GM12878 (cell line): Measurements from ENCODE around the gene OR2H2. TPM values are rescaled to one million over a fixed set of nuclear protein-coding genes. Genes with fewer than 3 reads are reported as not detected.

ENCODE experiments used
- ATAC-seq: fragments of 200-7000 bp; cut with Tn5 transposase; 3 replicates; pipeline ENCODE4 v1.9.1; 2020; ENCODE audit warnings: mild to moderate bottlenecking, moderate library complexity
- BruUV-seq: library from RNA; stranded (reverse); fragments of 400-500 nt; replicated peaks from 2 replicates; lab custom pipeline; 2021; lab: Mats Ljungman, UMichigan
- CTCF ChIA-PET: fragments of 300-600 bp; sonication (Branson Sonifier 250); formaldehyde crosslinking; extraction: SDS; loops from one replicate; lab custom pipeline; 2021; ENCODE audit warnings: inconsistent platforms; lab: Yijun Ruan, JAX
- POLR2A ChIA-PET: fragments of 350-600 bp; formaldehyde crosslinking; extraction: SDS; loops from one replicate; lab custom pipeline; 2021; ENCODE audit warnings: inconsistent platforms; lab: Charles Lee
- RAD21 ChIA-PET: fragments of 300-600 bp; sonication (Branson Sonifier 250); formaldehyde crosslinking; loops from one replicate; lab custom pipeline; 2023; ENCODE audit warnings: antibody characterized with exemption; ENCODE audit not compliant: unreplicated experiment; lab: Charles Lee
- SMC1A ChIA-PET: fragments of 300-600 bp; sonication (Branson Sonifier 250); formaldehyde crosslinking; loops from one replicate; lab custom pipeline; 2023; ENCODE audit not compliant: unreplicated experiment, uncharacterized antibody; lab: Charles Lee
- DNase-seq: peaks from one replicate; pipeline ENCODE4 v3.0.0-alpha.2; 2011; ENCODE audit warnings: low read depth, low spot score
- FAIRE-seq: peaks from 3 replicates; lab custom pipeline; 2011; peaks lifted over from hg19 to GRCh38; lab: Jason Lieb, UNC
- H2AFZ ChIP-seq: 2 replicates; pipeline ENCODE4 v1.6.0; 2011; ENCODE audit warnings: low read depth, low read length, control low read depth; ENCODE audit not compliant: control insufficient read depth
- H3K27ac ChIP-seq: 2 replicates; pipeline ENCODE4 v1.5.1; 2011; ENCODE audit warnings: control low read depth; ENCODE audit not compliant: control insufficient read depth, insufficient read depth
- H3K27me3 ChIP-seq, 2 experiments: replicated peaks in 1 of 2; 2 replicates each; pipeline versions ENCODE4 v1.6.0 to v1.6.1; 2011; ENCODE audit warnings: low read length in 1 of 2; ENCODE audit not compliant: control insufficient read depth in 2 of 2, insufficient read depth in 2 of 2
- H3K36me3 ChIP-seq, 2 experiments: 2 replicates each; pipeline ENCODE4 v1.5.1; 2011; ENCODE audit warnings: low read length in 1 of 2; ENCODE audit not compliant: control insufficient read depth in 2 of 2, insufficient read depth in 2 of 2
- H3K4me1 ChIP-seq: 2 replicates; pipeline ENCODE4 v1.6.1; 2011; ENCODE audit warnings: mild to moderate bottlenecking, low read length, moderate library complexity, mixed read lengths; ENCODE audit not compliant: control insufficient read depth, insufficient read depth
- H3K4me2 ChIP-seq: 2 replicates; pipeline ENCODE4 v1.6.0; 2011; ENCODE audit warnings: control low read depth; ENCODE audit not compliant: control insufficient read depth, insufficient read depth
- H3K4me3 ChIP-seq: fragments of 200-600 bp; sonication (generic); 2 replicates; pipeline ENCODE4 v1.5.1; 2016
- H3K79me2 ChIP-seq: 2 replicates; pipeline ENCODE4 v1.6.0; 2011; ENCODE audit warnings: low read length; ENCODE audit not compliant: control insufficient read depth, insufficient read depth
- H3K9ac ChIP-seq: 2 replicates; pipeline ENCODE4 v1.8.0; 2011; ENCODE audit warnings: low read length, control low read depth, mixed read lengths; ENCODE audit not compliant: control insufficient read depth, insufficient read depth
- H3K9me3 ChIP-seq: replicated peaks from 3 replicates; pipeline ENCODE4 v1.5.1; 2011; ENCODE audit warnings: mild to moderate bottlenecking, low read length; ENCODE audit not compliant: control insufficient read depth, insufficient read depth
- H4K20me1 ChIP-seq: 2 replicates; pipeline ENCODE4 v1.6.0; 2011; ENCODE audit not compliant: control insufficient read depth, insufficient read depth
- BACH1 ChIP-seq: fragments of 450-650 bp; IDR thresholded peaks from 2 replicates; pipeline ENCODE4 v1.6.1; 2017; ENCODE audit warnings: mild to moderate bottlenecking, borderline replicate concordance
- BRCA1 ChIP-seq: IDR thresholded peaks from 2 replicates; pipeline ENCODE4 v1.6.1; 2011; ENCODE audit warnings: low read depth, low read length, improper control_type of control experiment
- CEBPB ChIP-seq, 2 experiments: fragments of 150-350 bp in 1 of 2; IDR thresholded peaks; 2 replicates each; pipeline ENCODE4 v1.6.1; 2012 to 2014; ENCODE audit warnings: low read depth in 2 of 2, low read length in 2 of 2, borderline replicate concordance in 1 of 2, inconsistent platforms in 1 of 2
- EP300 ChIP-seq, 2 experiments: fragments of 150-350 bp in 1 of 2; IDR thresholded peaks; 2 replicates each; pipeline ENCODE4 v1.6.1; 2011 to 2012; ENCODE audit warnings: low read depth in 2 of 2, low read length in 2 of 2, borderline replicate concordance in 1 of 2, improper control_type of control experiment in 1 of 2, inconsistent platforms in 1 of 2; ENCODE audit not compliant: control insufficient read depth in 1 of 2
- GABPA ChIP-seq: IDR thresholded peaks from 2 replicates; pipeline ENCODE4 v1.6.1; 2014; ENCODE audit warnings: antibody characterized with exemption, low read depth, mild to moderate bottlenecking, inconsistent platforms
- KLF5 ChIP-seq: fragments of 450-650 bp; IDR thresholded peaks from 2 replicates; pipeline ENCODE4 v1.6.1; 2014; ENCODE audit warnings: mild to moderate bottlenecking; ENCODE audit not compliant: partially characterized antibody
- MEF2A ChIP-seq: IDR thresholded peaks from 2 replicates; pipeline ENCODE4 v1.6.1; 2011; ENCODE audit warnings: low read depth, mild to moderate bottlenecking, low read length, moderate library complexity; ENCODE audit not compliant: insufficient read depth
- MTA3 ChIP-seq: IDR thresholded peaks from 2 replicates; pipeline ENCODE4 v1.6.1; 2012; ENCODE audit warnings: low read length, inconsistent platforms, borderline replicate concordance
- MYC ChIP-seq: IDR thresholded peaks from 2 replicates; pipeline ENCODE4 v1.6.1; 2011; ENCODE audit warnings: mild to moderate bottlenecking, low read length, moderate library complexity, inconsistent platforms; ENCODE audit not compliant: insufficient read depth, insufficient replicate concordance, insufficient read length, severe bottlenecking
- NR2F1 ChIP-seq: fragments of 450-650 bp; conservative IDR thresholded peaks from 2 replicates; pipeline ENCODE4 v1.6.1; 2017; ENCODE audit warnings: mild to moderate bottlenecking
- NRF1 ChIP-seq: conservative IDR thresholded peaks from 2 replicates; pipeline ENCODE4 v1.6.1; 2011; ENCODE audit warnings: mild to moderate bottlenecking, low read depth, low read length, improper control_type of control experiment
- POU2F2 ChIP-seq: IDR thresholded peaks from 3 replicates; pipeline ENCODE4 v1.6.1; 2011; ENCODE audit warnings: low read depth, mild to moderate bottlenecking, low read length, borderline replicate concordance
- RFX5 ChIP-seq: IDR thresholded peaks from 2 replicates; pipeline ENCODE4 v1.6.1; 2011; ENCODE audit warnings: low read depth, low read length, improper control_type of control experiment
- SUPT20H ChIP-seq: IDR thresholded peaks from 2 replicates; pipeline ENCODE4 v1.6.1; 2011; ENCODE audit warnings: low read depth, mild to moderate bottlenecking, low read length, moderate library complexity, borderline replicate concordance; ENCODE audit not compliant: control insufficient read depth
- TCF7 ChIP-seq: IDR thresholded peaks from 2 replicates; pipeline ENCODE4 v1.6.1; 2014; ENCODE audit warnings: antibody characterized with exemption, borderline replicate concordance
- ZNF622 ChIP-seq: fragments of 450-650 bp; IDR thresholded peaks from 2 replicates; pipeline ENCODE4 v1.6.1; 2017; ENCODE audit warnings: mild to moderate bottlenecking, inconsistent platforms
- in situ Hi-C: fragments of 300-500 bp; cut with MboI; formaldehyde crosslinking; loops from 9 replicates; pipeline ENCODE4 v1.14.3; 2018; ENCODE audit warnings: mixed read lengths
- intact Hi-C: fragments of 100-400 bp; cut with micrococcal nuclease; formaldehyde crosslinking; loops from one replicate; pipeline ENCODE4 v1.14.2; 2022; ENCODE audit not compliant: unreplicated experiment
- polyA plus RNA-seq, 11 experiments: library from polyadenylated mRNA; depleted of rRNA in 4 of 11; unstranded in 6 of 11; stranded (reverse) in 5 of 11; fragments of >200 nt; fragmentation: Nextera tagmentation in 4 of 11; fragmentation: Illumina TruSeq in 1 of 11; extraction: Ambion mirVana in 4 of 11; extraction: Trizol in 1 of 11; gene quantifications; 1 replicate in 1 of 11; 2 replicates in 10 of 11; pipeline versions ENCODE4 v1.2.1 to v1.2.3, GENCODE V29; 2011 to 2016; ENCODE audit warnings: inconsistent platforms in 2 of 11, missing spikeins in 2 of 11, low read depth in 1 of 11
- total RNA-seq, 4 experiments: library from RNA; depleted of rRNA in 3 of 4; stranded (reverse); fragments of >200 nt in 3 of 4; fragmentation: Illumina TruSeq in 1 of 4; extraction: Trizol in 1 of 4; gene quantifications; 2 replicates each; pipeline versions ENCODE4 v1.2.1 to v1.2.3, GENCODE V29; 2013 to 2021
- TF ChIP-seq, protein P1 (sequence below), 3 experiments: IDR thresholded peaks in 2 of 3; conservative IDR thresholded peaks in 1 of 3; 2 replicates each; pipeline ENCODE4 v1.5.1; 2011; ENCODE audit warnings: low read depth in 3 of 3, low read length in 3 of 3, mild to moderate bottlenecking in 3 of 3, control low read depth in 2 of 3, moderate library complexity in 2 of 3, inconsistent platforms in 1 of 3, mixed read lengths in 1 of 3; ENCODE audit not compliant: control insufficient read depth in 2 of 3, insufficient read depth in 1 of 3; ENCODE audit errors: extremely low read depth in 1 of 3
- TF ChIP-seq, protein P2 (sequence below): IDR thresholded peaks from 2 replicates; pipeline ENCODE4 v1.6.1; 2011; ENCODE audit warnings: borderline replicate concordance, low read depth, mild to moderate bottlenecking, moderate library complexity, low read length; ENCODE audit not compliant: insufficient read depth, poor library complexity, severe bottlenecking
- TF ChIP-seq, protein P3 (sequence below): fragments of 450-650 bp; IDR thresholded peaks from 2 replicates; pipeline ENCODE4 v1.6.1; 2017; ENCODE audit warnings: mild to moderate bottlenecking, low read depth, inconsistent platforms; ENCODE audit not compliant: poor library complexity, severe bottlenecking

Gene OR2H2
- total and polyA plus RNA-seq, 10 of the 15 experiments (the other 5 are each of a cell fraction or from before 2014, with no cell fraction given), result not detected

DNA sequence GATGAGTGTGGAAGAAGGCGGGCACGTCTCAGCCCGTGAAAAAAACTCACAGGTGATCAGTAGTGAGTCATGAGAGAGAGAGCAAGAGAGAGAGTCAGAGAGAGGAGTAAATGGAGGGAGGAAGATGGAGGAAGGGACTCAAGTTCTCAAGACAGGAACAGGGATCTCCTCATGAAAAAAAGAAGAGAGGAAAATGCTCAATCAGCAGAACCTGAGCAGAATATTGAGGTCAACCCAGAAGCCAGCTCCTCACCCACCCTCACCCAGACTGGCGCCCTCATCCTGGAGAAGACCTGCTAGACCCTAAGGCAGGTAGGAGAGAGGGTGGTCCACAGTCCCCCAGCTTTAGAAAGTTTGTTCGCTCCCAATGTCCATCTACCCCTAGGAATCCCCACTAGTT lies 30.2 kb upstream of the OR2H2 start (continued):
- TF ChIP-seq, protein P1, sequence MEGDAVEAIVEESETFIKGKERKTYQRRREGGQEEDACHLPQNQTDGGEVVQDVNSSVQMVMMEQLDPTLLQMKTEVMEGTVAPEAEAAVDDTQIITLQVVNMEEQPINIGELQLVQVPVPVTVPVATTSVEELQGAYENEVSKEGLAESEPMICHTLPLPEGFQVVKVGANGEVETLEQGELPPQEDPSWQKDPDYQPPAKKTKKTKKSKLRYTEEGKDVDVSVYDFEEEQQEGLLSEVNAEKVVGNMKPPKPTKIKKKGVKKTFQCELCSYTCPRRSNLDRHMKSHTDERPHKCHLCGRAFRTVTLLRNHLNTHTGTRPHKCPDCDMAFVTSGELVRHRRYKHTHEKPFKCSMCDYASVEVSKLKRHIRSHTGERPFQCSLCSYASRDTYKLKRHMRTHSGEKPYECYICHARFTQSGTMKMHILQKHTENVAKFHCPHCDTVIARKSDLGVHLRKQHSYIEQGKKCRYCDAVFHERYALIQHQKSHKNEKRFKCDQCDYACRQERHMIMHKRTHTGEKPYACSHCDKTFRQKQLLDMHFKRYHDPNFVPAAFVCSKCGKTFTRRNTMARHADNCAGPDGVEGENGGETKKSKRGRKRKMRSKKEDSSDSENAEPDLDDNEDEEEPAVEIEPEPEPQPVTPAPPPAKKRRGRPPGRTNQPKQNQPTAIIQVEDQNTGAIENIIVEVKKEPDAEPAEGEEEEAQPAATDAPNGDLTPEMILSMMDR (IDR thresholded peaks at IDR 0.05 in 2 of 3, conservative IDR thresholded peaks at IDR 0.05 in 1 of 3; ENCODE audit: control insufficient read depth in 2 of 3, extremely low read depth in 1 of 3, insufficient read depth in 1 of 3, low read depth in 3 of 3, low read length in 3 of 3), result no peak
- TF ChIP-seq, protein P2, sequence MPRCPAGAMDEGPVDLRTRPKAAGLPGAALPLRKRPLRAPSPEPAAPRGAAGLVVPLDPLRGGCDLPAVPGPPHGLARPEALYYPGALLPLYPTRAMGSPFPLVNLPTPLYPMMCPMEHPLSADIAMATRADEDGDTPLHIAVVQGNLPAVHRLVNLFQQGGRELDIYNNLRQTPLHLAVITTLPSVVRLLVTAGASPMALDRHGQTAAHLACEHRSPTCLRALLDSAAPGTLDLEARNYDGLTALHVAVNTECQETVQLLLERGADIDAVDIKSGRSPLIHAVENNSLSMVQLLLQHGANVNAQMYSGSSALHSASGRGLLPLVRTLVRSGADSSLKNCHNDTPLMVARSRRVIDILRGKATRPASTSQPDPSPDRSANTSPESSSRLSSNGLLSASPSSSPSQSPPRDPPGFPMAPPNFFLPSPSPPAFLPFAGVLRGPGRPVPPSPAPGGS, result no peak
- TF ChIP-seq KLF5 (no peak), ZNF622 (no peak), CEBPB (IDR thresholded peaks at IDR 0.05; ENCODE audit: borderline replicate concordance in 1 of 2, low read depth in 2 of 2, low read length in 2 of 2) (no peak), NRF1 (no peak), GABPA (no peak), MTA3 (no peak), BACH1 (no peak)

DNA sequence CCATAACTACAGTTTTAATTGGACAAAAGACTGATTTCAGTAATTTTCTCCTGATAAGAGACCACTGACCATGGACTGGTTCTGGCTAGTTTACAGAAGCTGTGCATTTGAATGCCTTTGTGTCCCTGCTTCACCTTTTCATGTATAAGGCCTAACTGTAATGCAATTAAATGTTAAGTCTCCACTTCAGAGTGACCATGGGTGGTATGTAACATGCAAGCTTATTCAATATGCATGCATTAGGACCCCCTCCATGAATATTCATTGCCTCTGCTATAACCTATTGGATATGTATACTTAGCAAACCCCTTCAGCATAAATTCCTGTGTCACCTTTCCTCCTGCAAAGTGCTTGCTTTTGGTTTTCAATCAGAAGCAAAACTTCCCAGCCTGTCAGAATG lies 27.6 kb upstream of the OR2H2 start:
- DNase-seq (no peak), ATAC-seq (no peak), FAIRE-seq (no peak)
- Histone ChIP-seq H3K9ac (no peak overlapping the region), H3K79me2 (no peaks in the 10 kb centered on the region), H3K4me2 (no peak overlapping the region), H3K9me3 (no peaks in the 10 kb centered on the region; the same call in 2 of the 3 replicates), H3K4me3 (peak overlapping the region; percentile 2; the same call in 1 of the 2 replicates), H4K20me1 (no peaks in the 10 kb centered on the region), H3K36me3 (no peaks in the 10 kb centered on the region), H2AFZ (no peak overlapping the region), H3K4me1 (peaks cover 2% of the 10 kb centered on the region; the same call in 1 of the 2 replicates), H3K27ac (no peak overlapping the region), H3K27me3 (peaks cover 1 to 5% of the 10 kb centered on the region in 2 experiments; a peak in 2 of 4 replicates)
- ChIA-PET RAD21 (no interaction called here), POLR2A (no interaction called here), SMC1A (interaction anchor here (0.8 kb wide), 1 partner anchor 16 kb away, joined by 3 read pairs; no protein-coding TSS in a partner anchor), CTCF (interaction anchor here (1.6 kb wide), 1 partner anchor 96 kb away, joined by 4 read pairs; no protein-coding TSS in a partner anchor)
- intact Hi-C loops, result no loop called here
- in situ Hi-C loops, result no loop called here
- no TSS peak for BruUV-seq
- TF ChIP-seq SUPT20H (no peak), MYC (no peak), RFX5 (no peak), EP300 (IDR thresholded peaks at IDR 0.05; ENCODE audit: borderline replicate concordance in 1 of 2, control insufficient read depth in 1 of 2, low read depth in 2 of 2, low read length in 2 of 2) (no peak), POU2F2 (no peak), NR2F1 (no peak), BRCA1 (no peak), TCF7 (no peak), MEF2A (no peak)
- TF ChIP-seq, protein P3, sequence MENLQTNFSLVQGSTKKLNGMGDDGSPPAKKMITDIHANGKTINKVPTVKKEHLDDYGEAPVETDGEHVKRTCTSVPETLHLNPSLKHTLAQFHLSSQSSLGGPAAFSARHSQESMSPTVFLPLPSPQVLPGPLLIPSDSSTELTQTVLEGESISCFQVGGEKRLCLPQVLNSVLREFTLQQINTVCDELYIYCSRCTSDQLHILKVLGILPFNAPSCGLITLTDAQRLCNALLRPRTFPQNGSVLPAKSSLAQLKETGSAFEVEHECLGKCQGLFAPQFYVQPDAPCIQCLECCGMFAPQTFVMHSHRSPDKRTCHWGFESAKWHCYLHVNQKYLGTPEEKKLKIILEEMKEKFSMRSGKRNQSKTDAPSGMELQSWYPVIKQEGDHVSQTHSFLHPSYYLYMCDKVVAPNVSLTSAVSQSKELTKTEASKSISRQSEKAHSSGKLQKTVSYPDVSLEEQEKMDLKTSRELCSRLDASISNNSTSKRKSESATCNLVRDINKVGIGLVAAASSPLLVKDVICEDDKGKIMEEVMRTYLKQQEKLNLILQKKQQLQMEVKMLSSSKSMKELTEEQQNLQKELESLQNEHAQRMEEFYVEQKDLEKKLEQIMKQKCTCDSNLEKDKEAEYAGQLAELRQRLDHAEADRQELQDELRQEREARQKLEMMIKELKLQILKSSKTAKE, result no peak
